PC-3 (cell line): Measurements from ENCODE around the gene RYK.
"Not testable (repeated sequence)": the region's sequence is repeated elsewhere in the genome, so short reads cannot be mapped to it uniquely, and the experiment has no call there.

Experiments used
- CTCF ChIP-seq: fragments of 300-600 bp; sonication (generic); conservative IDR thresholded peaks from 2 replicates; pipeline ENCODE4 v1.5.1; 2017; ENCODE audit warnings: antibody characterized with exemption, low read depth, mild to moderate bottlenecking, low read length
- EZH2 ChIP-seq: fragments of 300-600 bp; sonication (generic); IDR thresholded peaks from one replicate; pipeline ENCODE4 v1.6.1; 2017; ENCODE audit warnings: antibody characterized with exemption, mild to moderate bottlenecking, low read length; ENCODE audit not compliant: unreplicated experiment
- EZH2phosphoT487 ChIP-seq: fragments of 300-600 bp; sonication (generic); IDR thresholded peaks from 2 replicates; pipeline ENCODE4 v1.6.1; 2018; ENCODE audit warnings: mild to moderate bottlenecking, antibody characterized with exemption, low read length, borderline replicate concordance

DNA sequence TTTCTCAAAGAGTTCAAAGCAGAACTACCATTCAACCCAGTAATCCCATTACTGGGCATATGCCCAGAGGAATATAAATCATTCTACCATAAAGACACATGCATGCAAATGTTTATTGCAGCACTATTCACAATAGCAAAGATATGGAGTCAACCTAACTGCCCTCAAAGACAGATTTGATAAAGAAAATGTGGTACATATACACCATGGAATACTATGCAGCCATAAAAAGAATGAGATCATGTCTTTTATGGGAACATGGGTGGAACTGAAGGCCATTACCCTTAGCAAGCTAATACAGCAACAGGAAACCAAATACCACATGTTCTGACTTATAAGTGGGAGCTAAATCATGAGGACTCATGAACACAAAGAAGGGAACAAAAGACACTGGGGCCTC is 24.5 kb upstream of the RYK start:
- not testable (repeated sequence) for TF ChIP-seq CTCF, EZH2, EZH2phosphoT487
